GM18907 (cell line): ENCODE results near the gene PRPH2.

Experiments used
- ATAC-seq: cut with Tn5 transposase; IDR thresholded peaks from one replicate; pipeline ENCODE4 v1.9.1; 2021; ENCODE audit warnings: mild to moderate bottlenecking, moderate library complexity; ENCODE audit not compliant: unreplicated experiment

PRPH2 gene, protein sequence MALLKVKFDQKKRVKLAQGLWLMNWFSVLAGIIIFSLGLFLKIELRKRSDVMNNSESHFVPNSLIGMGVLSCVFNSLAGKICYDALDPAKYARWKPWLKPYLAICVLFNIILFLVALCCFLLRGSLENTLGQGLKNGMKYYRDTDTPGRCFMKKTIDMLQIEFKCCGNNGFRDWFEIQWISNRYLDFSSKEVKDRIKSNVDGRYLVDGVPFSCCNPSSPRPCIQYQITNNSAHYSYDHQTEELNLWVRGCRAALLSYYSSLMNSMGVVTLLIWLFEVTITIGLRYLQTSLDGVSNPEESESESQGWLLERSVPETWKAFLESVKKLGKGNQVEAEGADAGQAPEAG

DNA sequence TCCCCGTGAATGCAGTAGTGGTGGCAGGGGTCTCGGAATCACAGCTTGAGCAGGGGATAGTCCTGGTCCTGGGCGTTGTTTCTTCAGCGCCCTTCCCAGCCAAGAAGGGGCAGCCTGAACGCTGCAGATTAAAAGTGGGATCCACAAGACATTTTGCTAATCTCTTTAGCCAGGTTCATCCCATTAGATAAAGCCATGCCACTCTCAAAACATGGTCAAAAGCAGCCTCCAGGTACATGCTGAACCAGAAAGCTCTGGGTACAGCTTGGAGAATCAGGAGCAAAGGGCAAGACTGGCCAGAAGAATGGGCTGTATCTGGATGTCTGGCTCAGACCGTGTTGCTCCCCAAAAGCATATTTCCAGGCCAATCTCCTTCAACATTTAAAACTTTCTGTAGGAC is at the start of gene PRPH2:
PRPH2 (minus strand) TSS at position 101 of the 400 bp plus-strand sequence. CDS start 263 bp downstream, outside the sequence.
- no peak for ATAC-seq

GRCh38 chr6:42771741-42772100 is 49.3 kb upstream of the PRPH2 start:
- ATAC-seq, result peak; percentile 30

DNA sequence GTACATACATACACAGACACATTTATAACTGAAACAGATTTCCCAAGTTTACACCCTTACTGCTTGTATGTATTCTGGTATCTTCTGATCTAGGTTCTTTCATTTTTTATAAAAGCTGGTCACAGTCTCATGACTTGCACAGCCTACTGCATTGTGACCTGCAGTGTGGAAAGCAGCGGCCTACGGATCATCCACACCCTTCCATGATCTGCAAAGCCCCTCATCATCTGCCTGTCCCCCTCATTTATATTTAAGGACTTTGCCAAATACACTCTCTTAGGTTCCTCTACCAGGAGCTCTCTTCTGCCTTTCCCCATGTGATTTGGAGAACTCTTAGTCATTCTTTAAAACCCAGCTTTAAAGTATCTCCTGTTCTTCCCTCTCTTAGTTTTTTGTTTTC is 47.4 kb upstream of the PRPH2 start:
- ATAC-seq, result no peak

DNA sequence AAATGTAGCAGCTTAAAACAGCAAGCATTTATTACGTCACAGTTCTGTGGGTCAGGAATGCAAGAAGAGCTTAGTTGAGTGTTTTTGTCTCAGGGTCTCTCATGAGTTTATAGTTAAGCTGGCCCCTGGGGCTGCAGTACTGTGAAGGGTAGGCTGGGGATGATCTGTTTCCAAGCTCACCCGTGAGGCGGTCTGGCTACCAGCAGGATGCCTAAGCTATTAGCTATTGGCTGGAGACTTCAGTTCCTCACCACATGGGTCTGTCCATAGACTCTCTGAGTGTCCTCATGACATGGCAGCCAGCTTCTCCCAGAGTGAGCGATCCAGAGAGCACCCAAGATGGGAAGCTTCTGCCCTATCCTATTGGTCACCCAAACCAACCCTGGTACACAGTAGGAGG is 46.7 kb upstream of the PRPH2 start:
- no peak for ATAC-seq

DNA sequence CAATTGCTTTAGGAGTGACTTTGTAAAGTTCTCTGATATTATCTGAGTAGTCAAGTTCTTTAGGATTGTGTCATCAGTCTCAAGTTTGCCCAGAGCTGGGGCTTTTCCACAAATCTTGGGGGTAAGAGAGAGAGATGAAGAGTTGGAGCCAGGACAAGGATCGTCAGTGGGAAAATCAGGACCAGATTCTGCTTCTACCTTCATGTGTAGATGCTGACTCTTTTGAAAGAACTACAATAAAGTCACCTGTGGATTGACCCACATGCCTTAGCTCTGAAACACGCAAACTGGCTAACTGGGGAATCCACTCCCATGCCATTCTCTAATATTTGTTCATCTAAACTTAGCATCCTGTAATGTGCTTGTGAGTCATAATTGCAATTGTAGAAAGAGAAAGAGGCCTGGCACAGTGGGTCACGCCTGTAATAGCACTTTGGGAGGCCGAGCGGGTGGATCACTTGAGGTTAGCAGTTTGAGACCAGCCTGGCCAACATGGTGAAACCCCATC is 43.8 kb upstream of the PRPH2 start:
- ATAC-seq, result no peak

DNA sequence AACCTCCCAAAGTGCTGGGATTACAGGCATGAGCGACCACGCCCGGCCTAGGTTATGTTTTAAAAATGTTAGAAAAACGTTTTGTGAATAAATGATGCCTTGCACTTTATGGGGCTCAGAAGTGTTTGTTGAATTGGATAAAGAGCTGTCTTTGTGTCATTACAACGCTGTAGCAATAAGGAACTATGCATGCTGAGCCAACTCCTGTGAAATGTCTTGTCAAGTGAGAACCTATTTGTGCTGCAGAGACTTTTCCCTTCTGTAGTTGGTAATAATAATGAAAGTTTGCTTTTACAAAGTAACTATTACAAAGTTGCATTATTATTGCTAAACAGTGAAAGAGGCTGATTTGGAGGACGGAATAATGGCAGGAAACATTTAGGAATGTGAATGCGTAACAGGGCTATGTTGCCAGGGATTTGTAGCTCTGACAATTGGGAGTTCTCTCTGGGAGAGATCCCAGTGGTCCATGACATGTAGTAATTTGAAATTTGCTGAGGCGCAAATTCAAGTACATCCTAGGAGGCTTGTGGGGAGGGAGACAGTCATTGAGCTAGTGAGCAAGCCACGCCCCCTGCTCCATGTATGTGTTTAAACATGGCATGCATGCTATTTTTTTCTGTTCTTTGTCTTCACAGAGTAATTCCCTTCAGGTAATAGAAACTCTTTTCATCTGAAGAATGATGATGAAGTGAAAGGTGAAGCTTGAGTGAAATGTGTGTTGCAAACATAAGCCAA is 42.7 kb upstream of the PRPH2 start:
- no peak for ATAC-seq

DNA sequence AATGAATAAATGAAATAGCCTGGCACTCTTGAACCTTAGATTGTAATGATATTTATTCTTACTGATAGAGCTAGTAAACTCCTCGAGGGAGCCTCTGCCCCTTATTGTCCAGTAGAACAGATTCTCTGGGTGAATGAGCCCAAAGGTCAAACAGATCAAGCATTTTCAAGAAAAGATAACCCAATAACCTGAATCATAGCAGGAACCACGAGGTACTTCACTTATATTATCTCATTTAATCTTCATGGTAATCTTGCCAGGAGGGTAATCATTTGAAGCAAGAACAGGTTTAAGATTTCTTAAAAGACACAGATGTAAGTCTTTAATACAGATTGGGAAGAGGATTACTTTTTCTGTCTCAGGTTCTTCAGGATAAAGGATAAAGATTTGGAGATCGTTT is 40.6 kb upstream of the PRPH2 start:
- no peak for ATAC-seq

DNA sequence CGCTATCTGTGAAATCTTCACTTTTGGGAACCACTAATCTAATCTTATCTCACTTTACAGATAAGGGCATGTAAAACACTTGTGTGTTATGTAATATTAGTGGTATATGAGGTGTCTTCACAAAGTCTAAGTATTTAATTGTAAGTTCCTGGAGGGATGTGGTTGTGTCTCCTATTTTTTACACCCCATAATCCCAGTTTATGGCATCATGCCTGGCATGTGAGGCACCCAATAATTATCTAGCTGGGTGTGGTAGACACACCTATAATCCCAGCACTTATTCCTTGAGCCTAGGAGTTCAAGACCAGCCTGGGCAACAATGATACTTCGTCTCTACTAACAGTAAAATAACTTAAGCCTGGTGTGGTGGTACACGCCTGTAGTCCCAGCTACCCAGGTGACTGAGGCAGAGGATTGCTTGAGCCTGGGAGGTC is 40.0 kb upstream of the PRPH2 start:
- ATAC-seq, result no peak

- ATAC-seq, result no peak
Observed at GRCh38 chr6:42761287-42762067, 39.1 kb upstream of the PRPH2 start.

DNA sequence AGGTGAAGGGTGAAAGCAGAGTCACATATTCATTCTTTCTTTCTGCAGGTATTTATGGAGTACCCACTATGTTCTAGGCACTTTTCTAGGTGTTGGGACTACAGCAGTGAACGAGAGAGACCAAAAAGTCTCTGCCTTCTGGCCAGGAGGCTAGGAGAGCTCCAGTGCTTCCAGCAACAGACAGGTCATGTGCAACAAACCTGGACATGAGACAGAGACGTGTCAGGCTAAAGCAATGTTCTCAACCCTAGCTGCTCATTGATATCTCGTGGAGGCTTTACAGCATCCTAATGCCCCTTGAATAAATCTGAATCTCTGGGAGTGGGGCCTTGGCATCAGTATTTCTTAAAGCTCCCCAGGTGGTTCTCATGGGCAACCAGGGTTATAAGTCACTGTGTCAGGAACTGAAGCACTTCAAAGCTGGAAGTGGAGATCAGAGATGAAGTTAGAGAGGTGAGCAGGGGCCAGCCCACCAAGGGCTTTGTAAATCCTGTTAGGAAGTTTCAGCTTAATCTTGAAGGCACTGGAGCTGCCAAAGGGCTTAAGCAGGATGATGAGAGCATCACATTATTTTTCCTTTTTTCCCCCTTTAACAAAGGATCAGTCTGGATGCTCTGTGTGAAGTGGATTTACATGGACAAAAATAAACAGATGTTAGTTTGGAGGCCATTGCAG is 36.5 kb upstream of the PRPH2 start:
- no peak for ATAC-seq

GRCh38 chr6:42756722-42757121 is 34.3 kb upstream of the PRPH2 start:
- no peak for ATAC-seq

DNA sequence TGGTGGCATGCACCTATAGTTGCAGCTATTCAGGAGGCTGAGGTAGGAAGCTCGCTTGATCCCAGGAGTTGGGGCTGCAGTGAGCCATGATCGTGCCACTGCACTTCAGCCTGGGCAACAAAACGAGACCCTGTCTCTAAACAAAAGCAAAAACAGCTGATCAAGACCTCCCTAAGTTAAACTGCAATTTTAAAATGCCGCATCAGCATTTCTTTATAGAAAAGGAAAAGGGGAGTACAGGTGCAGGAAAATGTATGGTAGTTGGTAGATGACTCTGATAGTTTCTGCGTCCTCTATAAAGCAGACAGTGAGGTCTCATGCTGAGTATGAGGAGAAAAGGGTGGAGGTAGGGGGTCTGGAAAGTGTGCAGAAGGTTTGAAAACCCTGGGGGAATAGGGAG is 32.4 kb upstream of the PRPH2 start:
- ATAC-seq, result no peak

- ATAC-seq, result no peak
Observed at GRCh38 chr6:42751055-42751454, 28.7 kb upstream of the PRPH2 start.

DNA sequence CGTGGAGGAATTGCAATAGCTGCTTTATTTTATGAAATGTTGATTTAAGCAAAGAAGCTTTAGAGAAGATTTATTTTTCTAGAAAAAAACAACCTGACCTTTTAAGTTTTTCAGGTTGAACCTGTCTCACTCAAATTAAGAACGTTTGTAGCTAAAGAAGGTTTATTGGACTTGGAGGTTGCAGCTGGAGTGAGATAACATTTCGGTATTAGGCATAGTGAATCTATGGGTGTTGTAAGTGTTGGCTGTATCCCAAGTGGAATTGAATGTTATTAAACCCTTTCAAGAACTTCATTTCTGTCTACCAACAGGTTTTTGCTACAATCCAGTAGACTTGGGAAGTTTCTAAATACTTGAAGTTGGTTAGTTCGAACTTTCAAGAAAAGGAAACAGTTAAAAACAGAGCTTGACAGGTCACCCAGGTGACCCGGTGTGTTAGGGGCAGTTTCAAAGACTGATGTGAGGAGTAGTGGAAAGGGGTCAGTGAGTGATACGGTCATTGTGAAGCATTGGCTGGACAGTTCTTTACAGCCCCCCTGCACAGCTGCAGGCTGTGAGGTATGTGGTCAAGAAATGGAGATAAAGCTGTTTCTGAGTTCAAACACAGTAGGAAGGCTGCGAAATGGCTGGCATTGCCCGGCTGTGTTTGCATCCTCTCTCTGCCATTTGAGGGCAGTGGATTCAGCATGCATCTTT is 26.0 kb upstream of the PRPH2 start:
- ATAC-seq, result no peak

DNA sequence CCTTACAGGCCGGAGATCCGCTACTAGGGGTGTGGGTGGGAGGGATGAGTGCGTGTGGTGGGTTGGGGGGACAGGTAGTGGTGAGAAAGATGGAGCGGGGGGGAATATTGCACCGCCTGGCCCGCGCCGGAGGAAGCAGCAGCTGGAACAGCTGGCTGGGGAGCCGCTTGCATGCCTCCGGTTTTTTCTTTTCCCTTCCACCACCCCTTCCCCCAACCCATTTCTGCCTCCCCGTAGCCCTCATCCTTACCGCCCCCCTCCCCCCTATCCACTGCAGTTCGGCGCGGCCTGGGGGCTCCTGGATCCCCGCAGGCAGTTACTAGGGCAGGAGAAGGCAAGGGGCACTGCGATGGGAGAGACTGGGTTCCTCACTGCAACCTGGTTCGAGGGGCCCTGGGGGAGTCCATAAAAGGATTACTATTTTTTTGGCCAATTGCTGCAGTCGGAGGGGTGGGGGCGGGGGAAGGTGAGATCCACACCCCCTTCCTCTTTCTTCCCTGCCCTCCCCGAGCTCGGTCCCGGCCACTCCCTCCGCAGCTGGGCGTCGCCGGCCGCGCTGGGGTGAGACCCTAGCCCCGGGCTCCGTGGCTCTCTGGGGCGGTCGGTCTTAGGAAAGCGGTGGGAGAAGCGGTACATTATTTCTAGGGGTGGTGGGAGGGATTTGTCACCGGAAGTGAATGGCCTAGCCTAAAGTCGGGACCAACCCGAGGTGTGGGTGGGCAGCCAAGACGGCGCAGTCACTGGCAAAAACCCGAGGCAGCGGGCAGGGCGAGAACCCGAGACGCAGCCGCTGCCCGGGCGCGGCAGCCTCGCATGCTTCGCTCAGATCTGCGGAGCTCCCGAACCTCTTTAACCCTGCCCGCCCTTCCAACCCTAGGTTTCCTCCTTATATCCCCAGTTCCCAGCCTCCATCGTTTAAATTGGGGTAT is 24.3 kb upstream of the PRPH2 start:
- ATAC-seq, result peak; percentile 67

- ATAC-seq, result peak; percentile 70
Observed at GRCh38 chr6:42745640-42746462, 23.5 kb upstream of the PRPH2 start, which contains the start of gene TBCC. Gene TBCC, minus strand, starts transcription at chr6:42746103. Its CDS starts 30 bp downstream, at chr6:42746073.

DNA sequence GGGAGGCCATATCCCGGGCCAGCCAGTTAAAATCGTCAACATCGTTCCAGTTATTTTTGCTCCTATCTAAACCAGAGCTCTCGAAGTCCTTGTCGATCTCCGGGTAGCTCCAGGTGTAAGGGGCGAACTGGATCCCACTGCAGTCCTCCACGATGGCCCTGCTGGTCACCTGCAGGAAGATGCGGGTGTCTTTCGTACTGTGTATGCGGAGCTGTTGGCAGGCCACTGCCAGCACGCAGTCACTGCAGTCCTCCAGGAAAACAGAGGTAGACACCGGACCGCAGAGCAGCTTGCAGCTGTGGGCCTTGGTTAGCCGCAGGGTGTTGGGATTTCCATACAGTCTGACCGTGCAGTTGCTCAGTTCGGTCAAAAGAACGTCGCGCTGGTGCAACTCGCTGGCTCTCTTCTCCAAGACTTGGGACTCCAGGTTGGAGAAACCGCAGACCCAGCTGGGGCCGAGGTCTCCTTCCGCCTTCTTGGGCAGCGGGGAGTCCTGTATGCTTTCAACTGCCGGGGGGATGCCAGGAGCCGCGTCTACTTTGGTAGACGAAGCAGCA is 22.8 kb upstream of the PRPH2 start:
- ATAC-seq, result peak; percentile 0

DNA sequence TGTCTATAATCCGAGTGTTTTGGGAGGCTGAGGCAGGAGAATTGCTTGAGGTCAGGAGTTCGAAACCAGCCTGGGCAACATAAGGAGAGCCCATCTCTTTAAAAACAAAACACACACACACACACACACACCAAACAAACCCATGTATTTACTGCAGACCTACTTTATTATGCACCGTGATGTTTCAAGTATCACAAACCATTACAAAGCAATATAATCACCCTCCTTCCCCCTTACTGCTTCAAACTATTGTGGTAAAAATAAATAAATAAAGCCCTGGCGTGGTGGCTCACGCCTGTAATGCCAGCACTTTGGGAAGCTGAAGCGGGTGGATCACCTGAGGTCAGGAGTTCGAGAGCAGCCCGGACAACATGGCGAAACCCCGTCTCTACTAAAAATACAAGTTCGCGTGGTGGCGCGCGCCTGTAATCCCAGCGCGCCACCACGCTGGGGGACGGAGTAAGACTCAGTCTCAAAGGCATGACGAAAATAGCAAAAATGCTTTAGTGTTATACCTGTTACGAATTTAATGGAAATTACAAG is 22.0 kb upstream of the PRPH2 start:
- no peak for ATAC-seq
